ENCODE data around the gene PKN1. TPM values are rescaled to one million over a fixed set of nuclear protein-coding genes. Genes with fewer than 3 reads are reported as not detected.
A peak's percentile ranks its signal among the peaks of the same experiment; 100 is the strongest.

PKN1 gene
- total RNA-seq, 1 donor, result 127 TPM

DNA sequence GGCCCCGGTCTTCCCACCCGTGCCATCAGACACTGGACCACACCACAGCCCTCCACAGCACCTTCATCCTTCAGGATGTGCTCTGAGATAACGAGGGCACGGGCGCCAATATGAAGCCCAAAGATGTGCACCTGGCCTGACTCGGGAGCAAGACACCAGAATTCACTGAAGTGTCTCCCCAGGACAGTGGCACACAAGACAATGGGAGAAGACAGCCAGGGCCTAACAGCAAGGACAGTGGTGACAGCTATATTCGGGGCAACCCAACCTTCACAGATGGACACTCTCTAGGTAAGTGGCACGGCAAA is 21.2 kb upstream of the PKN1 start:
- H3K4me3 ChIP-seq (ENCODE audit: low read depth, low read length), result no peak overlapping the region
- no peak for DNase-seq (ENCODE audit: low read depth)
- TF ChIP-seq, protein P1, sequence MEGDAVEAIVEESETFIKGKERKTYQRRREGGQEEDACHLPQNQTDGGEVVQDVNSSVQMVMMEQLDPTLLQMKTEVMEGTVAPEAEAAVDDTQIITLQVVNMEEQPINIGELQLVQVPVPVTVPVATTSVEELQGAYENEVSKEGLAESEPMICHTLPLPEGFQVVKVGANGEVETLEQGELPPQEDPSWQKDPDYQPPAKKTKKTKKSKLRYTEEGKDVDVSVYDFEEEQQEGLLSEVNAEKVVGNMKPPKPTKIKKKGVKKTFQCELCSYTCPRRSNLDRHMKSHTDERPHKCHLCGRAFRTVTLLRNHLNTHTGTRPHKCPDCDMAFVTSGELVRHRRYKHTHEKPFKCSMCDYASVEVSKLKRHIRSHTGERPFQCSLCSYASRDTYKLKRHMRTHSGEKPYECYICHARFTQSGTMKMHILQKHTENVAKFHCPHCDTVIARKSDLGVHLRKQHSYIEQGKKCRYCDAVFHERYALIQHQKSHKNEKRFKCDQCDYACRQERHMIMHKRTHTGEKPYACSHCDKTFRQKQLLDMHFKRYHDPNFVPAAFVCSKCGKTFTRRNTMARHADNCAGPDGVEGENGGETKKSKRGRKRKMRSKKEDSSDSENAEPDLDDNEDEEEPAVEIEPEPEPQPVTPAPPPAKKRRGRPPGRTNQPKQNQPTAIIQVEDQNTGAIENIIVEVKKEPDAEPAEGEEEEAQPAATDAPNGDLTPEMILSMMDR (IDR thresholded peaks at IDR 0.05; ENCODE audit: insufficient read depth, low read depth, low read length), result no peak

DNA sequence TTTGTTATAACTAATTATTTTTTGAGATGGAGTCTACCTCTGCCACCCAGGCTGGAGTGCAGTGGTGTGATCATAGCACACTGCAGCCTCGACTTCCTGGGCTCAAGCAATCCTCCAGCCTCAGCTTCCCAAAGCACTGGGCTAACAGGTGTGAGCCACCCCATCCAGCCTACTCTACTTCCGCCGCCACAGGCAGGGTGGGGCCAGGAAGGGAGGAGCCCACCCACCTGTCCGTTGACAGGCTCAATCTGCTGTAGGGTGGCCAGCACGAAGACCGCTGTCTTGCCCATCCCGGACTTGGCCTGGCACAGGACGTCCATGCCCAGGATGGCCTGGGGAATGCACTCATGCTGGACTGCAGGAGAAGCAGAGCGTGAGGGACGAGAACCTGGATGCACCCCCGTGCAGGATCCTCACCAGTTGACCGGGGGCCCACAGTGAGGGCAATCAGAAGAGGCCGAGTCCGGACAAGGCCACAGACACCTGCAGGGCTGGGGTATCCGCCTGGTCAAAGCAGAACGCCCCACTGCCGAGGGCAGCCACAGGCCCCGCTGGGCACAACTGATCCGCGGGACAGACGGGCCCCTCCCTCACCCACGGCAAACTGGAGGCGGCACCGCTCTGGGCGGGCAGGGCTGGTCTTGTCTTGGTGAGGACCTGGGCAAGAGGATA is 20.6 kb upstream of the PKN1 start:
- no peak for DNase-seq (ENCODE audit: low read depth)
- no peak overlapping the region for H3K4me3 ChIP-seq (ENCODE audit: low read depth, low read length)
- TF ChIP-seq, protein P1 (IDR thresholded peaks at IDR 0.05; ENCODE audit: insufficient read depth, low read depth, low read length), result no peak

DNA sequence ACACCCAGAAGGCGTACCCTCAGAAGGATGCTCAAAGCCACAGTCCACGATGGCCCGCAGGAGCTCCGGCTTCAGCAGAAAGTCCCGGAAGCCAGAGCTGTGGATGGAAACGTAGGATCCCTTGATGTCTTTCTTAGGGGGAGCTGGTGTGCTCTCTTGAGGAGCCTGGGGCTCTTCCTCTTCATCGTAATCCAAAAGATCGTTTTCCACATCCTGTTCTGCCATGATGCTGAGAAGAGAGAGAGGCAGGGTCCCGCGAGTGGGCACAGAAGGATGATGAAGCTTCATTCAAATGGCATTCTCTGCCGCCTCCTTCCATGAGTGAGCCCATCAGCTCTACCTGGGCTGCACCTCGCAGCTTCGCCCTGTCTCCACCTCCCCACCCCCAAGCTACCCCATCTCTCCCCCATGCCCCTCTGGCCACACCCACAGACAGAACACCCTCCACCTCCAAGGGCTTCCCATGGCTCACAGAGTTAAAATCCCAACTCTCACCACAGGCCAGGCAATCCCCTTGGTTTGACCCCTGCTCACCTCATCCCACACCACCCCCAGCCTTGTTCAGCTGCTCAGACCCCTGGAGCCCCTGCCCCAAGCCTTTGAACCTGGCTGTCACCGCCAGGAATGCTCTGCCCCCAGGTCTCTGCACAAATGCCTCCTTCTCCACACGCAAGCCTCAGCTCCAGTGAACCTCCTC is 20.0 kb upstream of the PKN1 start:
- TF ChIP-seq, protein P1 (IDR thresholded peaks at IDR 0.05; ENCODE audit: insufficient read depth, low read depth, low read length), result no peak
- no peak for DNase-seq (ENCODE audit: low read depth)

DNA sequence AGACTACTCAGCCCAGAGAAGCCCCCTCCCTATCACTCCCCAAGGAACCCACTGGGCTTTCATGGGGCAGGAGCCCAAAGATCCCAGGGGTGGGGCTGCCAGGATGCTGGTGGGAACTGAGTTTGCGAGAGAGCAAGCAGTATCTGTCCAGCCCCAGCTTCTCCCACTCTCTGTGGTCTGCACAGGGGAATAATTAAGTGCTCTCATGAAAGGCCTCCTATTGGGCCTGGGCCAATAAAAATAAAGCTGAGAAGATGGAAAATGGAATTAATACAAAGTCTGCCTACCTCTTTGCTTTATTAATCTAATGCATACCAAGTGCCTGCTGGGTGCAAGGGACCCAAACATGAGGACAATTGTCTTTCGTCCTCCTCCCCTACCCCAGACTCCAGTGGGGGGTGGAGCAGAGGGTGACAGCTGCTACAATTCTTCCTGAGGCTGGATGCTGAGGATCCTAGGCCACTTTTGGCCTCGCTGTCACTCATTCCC is 19.4 kb upstream of the PKN1 start:
- DNase-seq (ENCODE audit: low read depth), result peak; percentile 30

More for the DNA sequence above, 20.0 kb upstream of the PKN1 start:
- no peak overlapping the region for H3K4me3 ChIP-seq (ENCODE audit: low read depth, low read length)

DNA sequence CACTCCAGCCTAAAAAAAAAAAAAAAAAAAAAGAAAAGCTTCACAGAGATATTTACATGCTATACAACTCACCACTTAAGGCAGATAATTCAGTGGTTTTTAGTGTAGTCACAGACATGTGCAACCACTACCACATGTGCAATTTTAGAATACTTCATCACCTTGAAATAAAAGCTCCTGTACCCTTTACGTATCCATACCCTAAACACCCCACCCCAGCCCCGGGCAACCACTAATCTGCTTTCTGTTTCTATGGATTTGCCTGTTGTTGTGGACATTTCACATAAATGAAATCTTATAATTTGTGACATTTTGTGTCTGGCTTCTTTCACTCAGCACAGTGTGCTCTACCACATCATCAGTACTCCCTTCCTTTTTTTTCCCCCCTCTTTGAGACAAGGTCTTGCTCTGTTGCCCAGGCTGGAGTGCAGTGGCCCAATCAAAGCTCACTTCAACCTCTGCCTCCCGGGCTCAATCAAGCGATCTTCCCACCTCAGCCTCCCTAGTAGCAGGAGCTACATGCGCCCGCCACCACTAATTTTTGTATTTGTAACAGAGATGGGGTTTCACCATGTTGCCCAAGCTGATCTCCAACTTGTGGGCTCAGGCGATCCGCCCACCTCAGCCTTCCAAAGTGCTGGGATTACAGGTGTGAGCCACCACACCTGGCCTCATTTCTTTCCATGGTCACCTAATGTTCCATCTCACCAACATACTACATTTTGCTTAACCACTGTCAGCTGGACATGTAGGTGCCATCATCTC is 18.0 kb upstream of the PKN1 start:
- H3K4me3 ChIP-seq (ENCODE audit: low read depth, low read length), result no peak overlapping the region
- TF ChIP-seq, protein P1 (IDR thresholded peaks at IDR 0.05; ENCODE audit: insufficient read depth, low read depth, low read length), result no peak
- no peak for DNase-seq (ENCODE audit: low read depth)

More for the DNA sequence above, 19.4 kb upstream of the PKN1 start:
- TF ChIP-seq, protein P1 (IDR thresholded peaks at IDR 0.05; ENCODE audit: insufficient read depth, low read depth, low read length), result no peak
- H3K4me3 ChIP-seq (ENCODE audit: low read depth, low read length), result no peak overlapping the region

DNA sequence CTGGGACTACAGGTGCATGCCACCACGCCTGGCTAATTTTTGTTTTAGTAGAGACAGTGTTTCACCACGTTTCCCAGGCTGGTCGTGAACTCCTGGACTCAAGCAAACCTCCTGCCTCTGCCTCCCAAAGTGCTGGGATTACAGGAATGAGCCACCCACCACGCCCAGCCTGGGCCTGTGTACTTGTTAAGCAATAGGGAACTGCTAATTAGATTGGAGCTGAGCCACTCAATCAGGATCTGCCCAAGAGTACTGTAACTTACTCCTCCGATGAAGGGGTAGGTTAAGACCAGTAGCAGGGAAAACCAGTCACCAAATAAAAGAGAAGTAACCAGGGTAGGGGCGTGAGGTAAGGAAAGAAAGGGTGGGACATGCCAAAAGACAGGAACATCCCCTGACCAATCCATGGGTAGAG is 16.3 kb upstream of the PKN1 start:
- DNase-seq (ENCODE audit: low read depth), result peak; percentile 64
- peak overlapping the region; percentile 94 for H3K4me3 ChIP-seq (ENCODE audit: low read depth, low read length)
- TF ChIP-seq, protein P1 (IDR thresholded peaks at IDR 0.05; ENCODE audit: insufficient read depth, low read depth, low read length), result no peak
